ENCODE results near the gene C11orf24.
A peak's percentile ranks its signal among the peaks of the same experiment; 100 is the strongest.

The C11orf24 gene

DNA sequence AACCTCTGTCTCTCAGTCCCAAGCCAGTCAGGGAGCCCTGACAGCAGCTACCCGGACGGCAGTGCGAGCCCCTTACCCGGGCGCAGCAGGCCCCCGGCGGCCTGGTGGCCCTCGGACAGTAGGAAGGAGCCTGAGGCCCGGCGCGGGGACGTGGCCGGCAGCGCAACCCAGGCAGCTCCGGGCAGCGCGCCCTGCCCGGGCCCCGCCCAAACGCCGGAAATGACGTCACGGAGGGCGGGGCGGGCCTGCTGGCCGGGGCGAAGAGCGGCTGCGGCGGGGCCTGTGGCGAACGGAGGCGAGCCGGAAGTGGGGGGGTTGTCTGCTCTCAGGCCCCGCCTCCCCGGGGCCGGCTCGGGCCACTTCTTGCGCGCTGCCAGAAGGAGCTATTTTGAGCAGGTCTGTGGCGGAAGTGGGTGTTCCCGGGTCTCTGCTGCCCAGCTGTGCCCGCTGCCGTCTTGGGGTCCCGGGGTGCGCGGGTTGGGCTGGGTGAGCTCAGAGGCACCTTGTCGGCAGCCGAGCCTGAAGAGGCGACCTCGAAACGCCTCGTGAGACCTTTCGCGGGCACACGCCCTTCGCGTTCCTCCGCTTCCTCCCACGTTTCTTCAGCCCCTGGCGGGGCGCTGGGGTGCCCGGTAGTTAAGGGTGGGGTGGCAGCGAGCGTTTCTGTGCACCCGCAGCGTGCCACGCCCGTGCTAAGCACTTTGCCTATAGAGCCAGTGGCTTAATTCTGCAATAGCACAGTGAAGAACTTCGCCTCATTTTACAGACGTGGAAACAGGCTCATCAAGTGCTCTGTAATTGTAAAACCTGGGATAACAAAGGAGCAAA, at the start of gene C11orf24:
Gene C11orf24 (minus strand): TSS at position 193 of the 828 bp plus-strand sequence. CDS start 8,206 bp downstream, outside the sequence.
- H3K27ac ChIP-seq, result peak within 1 kb of the TSS; percentile 90
- DNase-seq (ENCODE audit: low read depth, low spot score), result peak; percentile 64

DNA sequence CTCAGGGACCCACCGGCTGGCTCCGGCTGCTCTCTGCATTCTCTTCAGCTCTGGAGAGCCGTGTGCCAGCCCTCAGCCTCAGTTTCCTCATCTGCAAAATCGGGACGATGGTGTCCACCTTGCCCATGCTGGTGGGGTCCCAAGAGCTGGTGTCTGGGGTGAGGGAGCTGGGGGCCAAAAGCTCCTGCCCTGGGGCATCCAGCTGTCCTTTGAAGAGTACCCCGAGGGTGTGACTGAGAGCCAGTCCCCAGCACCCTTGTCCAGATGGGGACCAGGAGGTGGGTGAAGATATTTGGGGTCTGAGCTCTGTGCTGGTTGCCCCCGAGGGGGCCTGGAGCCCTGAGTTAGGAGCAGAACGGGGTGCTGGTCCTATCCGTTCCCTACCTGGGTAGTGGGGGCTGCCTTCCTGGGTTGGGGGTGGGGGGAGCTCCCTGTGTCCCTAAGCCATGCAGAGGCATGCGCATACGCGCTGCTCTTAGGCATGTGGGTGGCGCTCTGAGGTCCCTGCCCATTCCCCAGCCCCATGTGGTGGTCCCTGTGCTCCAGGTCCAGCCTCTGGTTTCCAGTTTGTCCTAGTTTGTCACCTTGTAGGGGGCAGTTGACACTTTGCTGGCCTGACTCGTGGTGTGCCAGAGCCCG, 45.5 kb upstream of the C11orf24 start:
- H3K27ac ChIP-seq, result no peak overlapping the region
- no peak for DNase-seq (ENCODE audit: low read depth, low spot score)

DNA sequence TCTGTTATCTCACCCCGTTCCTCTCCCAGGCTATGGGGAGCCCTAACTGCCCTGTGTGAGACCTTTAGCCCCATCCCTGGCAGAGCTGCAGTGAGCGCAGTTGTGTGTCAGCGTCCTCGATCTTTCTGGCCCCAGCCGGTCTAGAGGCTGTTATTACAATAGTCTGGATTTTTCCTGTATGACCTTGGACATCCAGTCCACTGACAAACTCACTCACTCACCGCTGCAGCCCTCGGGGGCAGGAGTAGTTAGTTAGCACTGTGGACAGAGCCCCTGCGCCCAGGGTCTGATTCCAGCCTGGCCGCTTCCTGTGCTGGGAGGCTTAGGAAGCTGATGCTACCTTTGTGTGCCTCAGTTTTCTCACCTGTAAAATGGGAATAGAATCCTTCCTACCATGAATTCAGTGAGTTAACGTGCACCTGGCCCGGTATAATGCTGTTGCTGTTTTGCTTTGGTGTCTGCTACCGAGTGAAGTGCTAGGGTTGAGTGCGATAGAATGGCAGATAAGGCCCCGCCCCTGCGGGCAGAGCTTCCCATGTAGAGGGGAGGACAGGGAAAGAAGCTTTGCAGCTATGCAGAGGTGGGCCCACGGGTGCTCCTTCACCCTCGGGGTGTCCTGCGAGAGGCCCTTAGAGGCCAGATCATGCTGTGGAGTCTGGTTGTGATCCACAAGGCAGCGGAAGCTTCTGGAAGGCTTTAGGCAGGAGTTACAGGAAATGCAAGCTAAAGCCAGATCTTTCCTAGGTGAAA, 43.6 kb upstream of the C11orf24 start:
- peak overlapping the region; percentile 83 for H3K27ac ChIP-seq
- DNase-seq (ENCODE audit: low read depth, low spot score), result no peak

DNA sequence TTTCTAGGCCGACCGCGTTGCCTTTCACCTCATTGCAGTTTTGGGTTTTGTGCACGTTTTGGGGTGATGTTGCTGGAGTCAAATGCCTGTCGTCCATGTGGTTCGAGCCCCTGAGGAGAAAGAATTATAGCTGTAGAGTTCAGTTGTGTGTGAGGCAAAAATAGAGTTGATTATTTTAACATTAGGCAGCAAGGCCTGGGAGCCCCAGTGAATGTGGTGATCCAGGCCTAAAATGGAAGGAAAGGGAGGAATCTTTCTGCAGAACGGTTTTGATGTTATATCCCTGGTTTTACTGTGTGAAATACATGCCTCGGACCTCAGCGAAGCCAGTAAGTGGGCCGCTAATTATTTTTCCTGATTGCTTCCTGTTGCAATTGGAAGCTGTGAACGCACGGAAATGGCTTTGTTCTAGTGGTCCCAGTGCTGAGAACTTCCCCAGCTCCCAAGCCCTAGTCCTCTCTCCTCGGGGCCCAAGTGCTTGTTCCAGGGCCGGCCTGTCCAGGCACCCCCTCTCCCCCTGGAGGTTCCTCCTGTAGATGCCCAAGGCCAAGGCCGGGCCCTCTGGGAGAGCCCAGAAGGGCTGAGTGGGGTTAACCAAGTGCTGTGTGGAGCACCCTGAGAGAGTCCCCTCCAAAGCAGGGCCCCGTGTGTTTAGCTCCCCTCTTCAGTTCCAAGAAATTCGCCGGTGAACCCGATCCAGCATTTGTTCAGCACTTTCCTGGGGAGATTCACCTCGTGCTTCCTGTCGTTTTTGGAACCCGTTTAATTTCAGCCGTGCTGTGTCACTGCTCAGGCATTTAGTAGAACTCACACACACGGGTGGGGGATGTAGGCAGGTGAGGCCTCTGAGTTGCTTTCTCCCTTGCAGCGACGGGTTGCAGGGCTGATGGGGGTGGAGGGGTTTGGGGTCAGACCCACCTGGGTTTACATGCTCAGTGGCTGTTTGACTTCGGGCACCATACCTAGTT, 42.7 kb upstream of the C11orf24 start:
- peak overlapping the region; percentile 83 for H3K27ac ChIP-seq
- no peak for DNase-seq (ENCODE audit: low read depth, low spot score)

DNA sequence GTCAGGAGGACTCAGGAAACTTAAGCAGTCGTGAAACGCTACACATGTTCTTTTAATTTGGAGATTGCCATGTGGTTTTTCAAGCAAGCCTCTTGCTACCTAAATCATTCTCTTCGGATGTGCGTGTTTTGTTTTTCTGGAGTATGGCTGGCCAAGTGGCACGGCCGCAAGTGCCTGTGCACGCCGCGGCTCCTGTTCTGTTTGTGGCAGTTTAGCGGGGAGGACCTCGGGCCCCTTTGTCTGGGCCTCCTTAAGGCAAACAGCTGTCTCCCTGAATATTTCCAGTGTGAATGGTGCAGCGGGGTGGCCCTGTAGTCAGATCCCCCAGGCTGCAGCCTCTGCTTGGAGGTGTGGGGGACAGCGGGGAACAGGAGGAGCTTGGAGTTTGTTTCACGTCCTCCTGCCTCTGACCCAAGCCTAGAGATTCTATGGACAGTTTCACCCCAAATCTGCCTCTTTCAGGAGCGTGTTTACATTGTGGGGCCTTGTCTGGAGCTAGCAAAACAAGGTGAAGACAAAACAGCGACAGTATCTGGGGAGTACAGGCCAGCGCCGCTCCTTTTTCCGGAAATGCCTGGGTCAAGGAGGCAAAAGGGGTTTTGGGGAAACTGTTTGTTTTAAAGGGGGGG, 41.9 kb upstream of the C11orf24 start:
- DNase-seq (ENCODE audit: low read depth, low spot score), result no peak
- peak overlapping the region; percentile 83 for H3K27ac ChIP-seq

DNA sequence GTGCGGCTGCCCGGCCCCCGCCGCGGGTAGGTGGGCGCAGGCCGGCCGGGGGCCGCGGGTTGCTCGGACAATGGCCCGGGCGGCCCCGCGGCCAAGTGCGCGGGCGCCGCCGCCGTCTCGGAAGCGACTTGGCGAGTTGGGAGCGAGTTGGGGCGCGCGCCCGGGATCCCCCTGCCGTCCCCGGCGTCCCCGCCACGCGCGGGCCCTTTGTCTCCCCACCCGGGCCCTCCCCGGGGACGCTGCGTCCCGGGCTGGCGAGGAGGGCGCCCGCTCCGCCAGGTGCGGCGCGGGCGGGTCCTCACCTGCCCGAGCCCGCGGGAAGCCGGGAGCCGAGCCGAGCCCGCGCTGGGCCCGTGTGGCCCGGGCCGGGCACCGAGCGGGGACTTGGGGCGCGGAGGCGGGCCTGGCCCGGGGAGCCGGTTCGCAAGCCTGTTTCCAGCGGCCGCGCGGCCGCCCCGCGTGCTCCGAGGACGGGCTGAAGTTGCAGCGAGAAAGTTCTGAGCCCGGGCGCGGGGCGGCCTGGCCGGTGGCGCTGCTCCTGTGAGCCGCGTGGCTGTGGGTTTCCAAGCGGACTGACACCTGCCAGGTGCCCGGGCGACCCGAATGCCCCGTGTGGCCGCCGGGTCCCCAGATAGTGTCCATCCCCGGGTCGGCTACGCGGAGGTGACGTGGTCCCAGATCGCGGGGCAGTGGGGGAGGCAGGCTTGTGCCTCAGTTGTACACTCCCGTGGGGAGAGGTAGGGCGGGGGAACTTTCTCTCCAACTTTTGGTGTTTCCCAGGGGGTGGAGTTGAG, 41.2 kb upstream of the C11orf24 start:
- no peak for DNase-seq (ENCODE audit: low read depth, low spot score)
- H3K27ac ChIP-seq, result peak overlapping the region; percentile 83

DNA sequence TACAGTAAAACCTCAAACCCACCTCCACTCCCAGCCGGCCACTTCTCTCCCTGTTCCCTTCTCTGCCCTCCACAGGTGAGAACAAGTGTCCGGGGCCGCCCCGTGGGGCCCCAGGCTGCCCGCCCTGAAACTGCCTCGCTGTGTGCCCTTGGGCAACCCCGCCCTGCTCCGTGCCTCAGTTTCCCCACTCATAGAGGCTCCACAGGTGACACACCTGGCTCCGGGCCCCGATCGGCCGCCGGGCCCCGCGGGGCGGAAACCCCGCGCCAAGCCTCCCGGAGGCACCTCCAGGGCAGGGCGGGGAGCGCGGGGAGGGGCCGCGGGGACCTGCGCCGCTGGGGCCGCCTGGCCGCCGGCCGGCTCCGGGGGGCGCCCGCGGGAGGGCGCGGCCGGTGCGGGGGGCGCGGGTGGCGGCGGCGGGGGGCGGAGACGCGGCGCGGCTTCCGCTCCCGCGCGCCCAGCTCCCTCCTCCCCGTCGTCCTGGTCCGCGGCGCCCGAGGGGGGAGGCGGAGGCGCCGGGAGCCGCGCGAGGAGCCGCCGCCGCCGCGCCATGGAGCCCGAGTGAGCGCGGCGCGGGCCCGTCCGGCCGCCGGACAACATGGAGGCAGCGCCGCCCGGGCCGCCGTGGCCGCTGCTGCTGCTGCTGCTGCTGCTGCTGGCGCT, 40.5 kb upstream of the C11orf24 start, which contains the start of gene LRP5:
Gene LRP5 (plus strand): TSS at position 475 of the 663 bp plus-strand sequence. CDS start 124 bp downstream, at position 599.
- DNase-seq (ENCODE audit: low read depth, low spot score), result no peak
- H3K27ac ChIP-seq, result peak within 1 kb of the TSS; percentile 83

DNA sequence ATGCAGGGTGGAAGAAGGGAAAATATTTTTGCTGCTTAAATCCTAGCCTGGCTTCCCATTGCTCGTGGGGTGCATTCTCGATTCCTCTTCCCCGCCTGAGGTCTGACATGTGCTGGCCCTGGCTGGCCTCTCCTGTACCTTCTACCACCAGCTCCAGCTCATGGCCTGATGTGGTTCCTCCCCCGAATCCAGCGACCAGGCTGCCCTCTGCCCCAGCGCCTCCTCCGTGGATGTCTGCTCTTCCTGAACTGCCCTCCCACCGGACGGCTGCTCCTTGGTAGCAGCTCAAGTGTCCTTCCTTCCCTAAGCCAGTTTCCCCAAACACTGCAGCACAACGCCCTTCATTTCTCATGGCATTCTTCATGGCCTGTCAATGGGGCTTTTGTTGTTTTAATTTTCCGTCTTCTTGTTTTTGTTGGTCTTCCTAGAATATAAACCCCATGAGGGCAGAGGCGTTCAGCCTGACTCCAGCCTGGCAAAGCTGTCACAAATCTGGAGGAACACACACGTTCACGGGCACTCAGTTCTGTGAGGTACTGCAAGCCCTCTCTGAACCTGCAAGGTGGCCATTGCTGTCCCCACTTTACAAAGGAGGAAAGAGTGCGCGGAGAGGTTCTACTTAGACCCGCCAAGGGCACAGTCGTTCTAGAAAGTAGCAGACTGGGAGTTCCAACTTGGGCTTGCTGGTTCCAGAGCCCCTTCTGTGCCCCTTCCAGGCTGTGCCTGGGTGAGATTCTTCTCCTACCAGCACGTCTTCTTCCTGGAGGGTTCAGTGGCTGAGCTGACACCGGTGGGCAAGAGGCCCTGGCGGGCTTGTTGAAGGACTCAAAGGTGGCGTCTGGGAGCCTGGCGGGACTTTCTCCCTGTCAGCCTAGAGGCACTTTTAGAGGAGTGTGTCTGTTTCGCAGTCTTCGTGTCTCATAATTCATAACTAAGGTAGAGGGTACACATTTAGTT, 39.7 kb upstream of the C11orf24 start:
- no peak overlapping the region for H3K27ac ChIP-seq
- no peak for DNase-seq (ENCODE audit: low read depth, low spot score)

DNA sequence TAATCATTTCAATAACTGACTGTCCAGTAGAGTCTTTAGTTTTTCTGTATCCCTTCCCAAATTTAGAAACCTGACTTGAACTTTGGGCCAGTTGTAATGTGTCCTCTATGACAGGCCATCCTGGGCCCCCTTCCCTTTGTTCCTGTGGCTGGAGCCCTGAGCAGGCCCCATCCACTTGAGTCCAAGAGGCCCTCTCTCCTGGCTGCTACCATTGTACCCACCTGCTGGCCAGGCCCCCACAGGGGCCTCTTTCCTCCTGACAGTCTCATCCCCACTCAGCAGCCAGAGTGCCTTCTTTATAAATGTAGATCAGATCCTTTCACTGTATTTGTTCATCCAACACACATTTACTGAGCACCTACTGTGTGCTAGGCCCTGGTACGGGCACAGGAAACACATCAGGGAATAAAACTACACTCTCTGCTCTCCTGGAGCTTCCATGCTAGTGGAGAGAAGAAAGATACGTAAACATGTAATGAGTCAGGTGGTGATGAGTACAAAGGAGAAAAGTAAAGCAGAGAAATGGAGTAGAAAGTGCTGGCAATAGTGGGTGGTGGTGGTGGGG, 37.9 kb upstream of the C11orf24 start:
- no peak overlapping the region for H3K27ac ChIP-seq
- DNase-seq (ENCODE audit: low read depth, low spot score), result no peak

DNA sequence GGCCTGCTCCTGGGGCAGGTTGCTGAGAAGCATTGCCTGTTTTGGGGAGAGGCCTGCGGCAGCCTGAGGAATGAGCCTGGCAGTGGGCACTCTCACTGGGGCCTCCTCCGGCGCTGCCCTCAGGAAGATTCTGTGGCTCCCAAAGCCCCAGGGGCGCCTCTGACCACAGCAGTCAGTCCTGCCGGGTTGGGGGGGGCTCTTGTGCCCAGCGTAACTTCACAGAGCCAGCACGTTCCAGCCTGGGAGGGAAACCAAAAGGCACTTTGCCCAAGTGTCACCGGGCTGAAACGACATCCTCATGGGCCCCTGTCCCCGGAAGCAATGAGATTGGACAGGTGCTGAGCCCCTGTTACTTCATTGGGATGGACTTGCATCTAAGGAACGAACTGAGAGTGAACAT, 36.3 kb upstream of the C11orf24 start:
- DNase-seq (ENCODE audit: low read depth, low spot score), result no peak
- H3K27ac ChIP-seq, result no peak overlapping the region

DNA sequence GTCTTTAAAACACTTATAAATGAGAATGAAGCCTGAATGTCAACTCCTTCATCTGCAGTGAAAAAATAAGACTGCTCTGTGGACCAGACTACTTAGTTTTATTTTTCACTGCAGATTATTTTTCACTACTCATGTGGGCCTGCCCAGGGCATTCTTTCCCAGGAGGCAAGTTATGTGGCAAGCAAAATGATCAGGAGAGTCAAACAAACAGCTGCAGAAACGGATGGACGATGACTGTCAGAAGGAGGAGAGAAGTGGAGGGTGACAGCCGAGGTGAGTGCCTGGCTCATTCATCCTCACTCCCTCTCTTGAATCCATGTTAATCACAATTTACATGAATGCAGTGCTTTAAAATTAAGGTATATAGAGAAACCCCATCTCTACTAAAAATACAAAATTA, 34.9 kb upstream of the C11orf24 start:
- H3K27ac ChIP-seq, result no peak overlapping the region
- no peak for DNase-seq (ENCODE audit: low read depth, low spot score)

DNA sequence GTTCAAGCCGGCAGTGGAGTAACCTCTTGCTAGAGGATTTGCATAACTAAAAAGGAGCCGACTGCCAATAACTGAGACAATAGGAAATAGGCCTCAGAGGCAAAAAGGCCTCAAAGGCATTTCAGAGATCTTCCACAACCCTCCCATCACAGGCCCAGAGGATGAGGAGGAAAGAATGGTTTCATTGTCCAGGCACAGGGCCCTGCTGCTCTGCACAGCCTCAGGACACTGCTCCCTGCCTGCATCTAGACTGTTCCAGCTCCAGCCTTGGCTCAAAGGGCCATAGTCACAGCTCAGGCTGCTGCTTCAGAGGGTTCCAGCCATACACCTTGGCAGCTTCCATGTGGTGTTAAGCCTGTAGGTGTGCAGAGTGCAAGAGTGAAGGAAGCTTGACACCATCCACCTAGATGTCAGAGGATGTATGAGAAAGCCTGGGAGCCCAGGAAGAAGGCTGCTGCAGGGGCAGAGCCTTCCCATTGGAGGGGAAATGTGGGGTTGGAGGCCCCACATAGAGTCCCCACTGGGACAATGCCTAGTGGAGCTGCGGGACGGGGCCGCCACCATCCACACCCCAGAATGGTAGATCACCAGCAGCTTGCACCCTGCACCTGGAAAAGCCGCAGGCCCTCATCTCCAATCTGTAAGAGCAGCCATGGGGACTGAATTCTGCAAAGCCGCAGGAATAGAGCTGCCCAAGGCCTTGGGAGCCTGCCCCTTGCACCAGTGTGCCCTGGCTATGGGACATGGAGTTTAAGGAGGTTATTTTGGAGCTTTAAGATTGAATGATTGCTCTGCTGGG, 32.4 kb upstream of the C11orf24 start:
- no peak overlapping the region for H3K27ac ChIP-seq
- no peak for DNase-seq (ENCODE audit: low read depth, low spot score)

DNA sequence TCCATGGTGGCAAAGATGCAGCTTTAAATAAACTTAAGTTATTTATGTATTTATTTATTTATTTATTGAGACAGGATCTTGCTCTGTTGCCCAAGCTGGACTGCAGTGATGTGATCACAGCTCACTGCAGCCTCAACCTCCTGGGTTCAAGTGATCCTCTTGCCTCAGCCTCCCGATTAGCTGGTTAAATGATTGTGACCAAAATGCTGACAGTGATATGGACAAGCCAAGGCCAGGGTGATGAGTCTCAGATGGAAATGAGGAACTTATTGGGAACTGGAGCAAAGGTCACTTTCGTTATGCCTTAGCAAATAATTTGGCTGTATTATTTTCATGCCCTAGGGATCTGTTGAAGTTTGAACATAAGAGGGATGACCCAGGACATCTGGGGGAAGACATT, 31.3 kb upstream of the C11orf24 start:
- no peak overlapping the region for H3K27ac ChIP-seq
- no peak for DNase-seq (ENCODE audit: low read depth, low spot score)

DNA sequence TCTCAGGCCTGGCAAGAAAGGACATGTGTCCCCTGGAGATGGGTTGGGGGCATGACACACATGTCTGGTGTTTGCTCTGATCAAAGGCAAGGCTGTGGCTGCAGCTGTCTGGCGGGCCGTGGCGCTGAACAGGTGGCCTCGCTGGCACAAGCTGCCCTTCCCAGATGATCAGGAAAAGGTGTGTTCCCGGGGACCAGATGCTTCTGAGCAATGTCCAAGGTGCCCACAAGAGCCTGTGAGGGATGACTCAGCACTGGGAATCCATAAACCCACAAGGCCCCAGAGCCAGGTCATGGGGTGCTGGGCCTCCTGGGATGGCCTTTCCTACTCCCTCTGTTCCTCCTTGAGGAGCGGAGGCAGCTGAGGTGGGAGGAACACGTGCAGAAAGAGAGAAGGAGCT, 30.9 kb upstream of the C11orf24 start:
- no peak overlapping the region for H3K27ac ChIP-seq
- DNase-seq (ENCODE audit: low read depth, low spot score), result no peak

DNA sequence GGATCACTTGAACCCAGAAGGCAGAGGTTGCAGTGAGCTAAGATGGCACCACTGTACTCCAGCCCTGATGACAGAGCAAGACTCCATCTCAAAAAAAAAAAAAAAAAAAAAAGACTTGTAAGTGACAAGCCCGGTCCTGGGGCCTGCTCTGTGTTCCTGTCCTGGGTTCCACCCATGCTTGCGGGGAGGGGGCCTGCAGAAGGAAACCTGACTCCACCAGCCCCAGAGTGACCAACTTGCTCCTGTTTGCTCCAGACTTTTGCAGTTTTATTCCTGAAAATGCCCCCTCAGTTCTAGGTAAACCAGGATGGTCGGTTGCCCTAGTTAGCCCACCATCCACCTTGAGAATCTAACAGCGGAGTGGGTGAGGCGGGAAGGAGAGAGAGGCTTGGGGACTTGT, 30.5 kb upstream of the C11orf24 start:
- no peak for DNase-seq (ENCODE audit: low read depth, low spot score)
- H3K27ac ChIP-seq, result no peak overlapping the region
